HepG2 (cell line): Measurements from ENCODE around the gene PRICKLE3. TPM values are rescaled to one million over a fixed set of nuclear protein-coding genes. Genes with fewer than 3 reads are reported as not detected.

Experiments
- CBFB ChIP-seq: sonication (generic); formaldehyde crosslinking; IDR thresholded peaks from 2 replicates; pipeline ENCODE4 v1.4.0; 2020; ENCODE audit warnings: missing genetic modification reagents
- CCAR2 ChIP-seq: fragments of 200-400 bp; formaldehyde crosslinking; optimal IDR thresholded peaks from 2 replicates; pipeline ENCODE3; 2018; ENCODE audit warnings: low read depth, mild to moderate bottlenecking, low read length, moderate library complexity
- CENPX ChIP-seq: sonication (generic); formaldehyde crosslinking; IDR thresholded peaks from 2 replicates; pipeline ENCODE4 v1.9.0; 2021; ENCODE audit warnings: mild to moderate bottlenecking, missing genetic modification reagents, moderate library complexity
- ELF3 ChIP-seq: IDR thresholded peaks from 2 replicates; pipeline ENCODE4 v1.6.1; 2016; ENCODE audit warnings: missing genetic modification reagents, missing compliant biosample characterization
- HOXA3 ChIP-seq: sonication (generic); formaldehyde crosslinking; IDR thresholded peaks from 2 replicates; pipeline ENCODE4 v1.5.0; 2020; ENCODE audit warnings: missing genetic modification reagents
- POLR2A ChIP-seq, 2 experiments: IDR thresholded peaks; 2 replicates each; pipeline ENCODE4 v1.6.1; 2011; ENCODE audit warnings: low read depth in 2 of 2, low read length in 2 of 2, mild to moderate bottlenecking in 1 of 2, moderate library complexity in 1 of 2; ENCODE audit not compliant: insufficient read depth in 1 of 2
- POLR2G ChIP-seq: fragments of 200-400 bp; formaldehyde crosslinking; IDR thresholded peaks from 2 replicates; pipeline ENCODE4 v1.6.1; 2018; ENCODE audit warnings: mild to moderate bottlenecking, low read depth, low read length, moderate library complexity
- RAD21 ChIP-seq: fragments of 450-650 bp; formaldehyde crosslinking; IDR thresholded peaks from 2 replicates; pipeline ENCODE4 v1.5.0; 2020; ENCODE audit warnings: mild to moderate bottlenecking
- REPIN1 ChIP-seq: sonication (generic); formaldehyde crosslinking; IDR thresholded peaks from 2 replicates; pipeline ENCODE4 v1.8.0; 2022; ENCODE audit warnings: missing genetic modification reagents, low read depth, mild to moderate bottlenecking, borderline replicate concordance
- RFX5 ChIP-seq: IDR thresholded peaks from 2 replicates; pipeline ENCODE4 v1.6.1; 2011; ENCODE audit warnings: low read depth, low read length, improper control_type of control experiment
- RORA ChIP-seq: sonication (generic); formaldehyde crosslinking; IDR thresholded peaks from 2 replicates; pipeline ENCODE4 v1.5.0; 2020; ENCODE audit warnings: mild to moderate bottlenecking, missing genetic modification reagents, moderate library complexity
- RXRB ChIP-seq: IDR thresholded peaks from 2 replicates; pipeline ENCODE4 v1.6.1; 2016; ENCODE audit warnings: borderline replicate concordance, missing genetic modification reagents, missing compliant biosample characterization
- SALL1 ChIP-seq: sonication (generic); formaldehyde crosslinking; IDR thresholded peaks from 2 replicates; pipeline ENCODE4 v1.8.0; 2022; ENCODE audit warnings: mild to moderate bottlenecking, missing genetic modification reagents
- TBL1XR1 ChIP-seq: fragments of 150-350 bp; IDR thresholded peaks from 2 replicates; pipeline ENCODE4 v1.6.1; 2014; ENCODE audit warnings: borderline replicate concordance, low read length; ENCODE audit not compliant: partially characterized antibody
- TFDP1 ChIP-seq: IDR thresholded peaks from 2 replicates; pipeline ENCODE4 v1.6.1; 2016; ENCODE audit warnings: missing compliant biosample characterization, missing genetic modification reagents, borderline replicate concordance
- ZBTB38 ChIP-seq: sonication (generic); formaldehyde crosslinking; IDR thresholded peaks from 2 replicates; pipeline ENCODE4 v1.5.1; 2020; ENCODE audit warnings: mild to moderate bottlenecking, missing genetic modification reagents
- ZNF121 ChIP-seq: sonication (generic); formaldehyde crosslinking; IDR thresholded peaks from 2 replicates; pipeline ENCODE4 v1.5.0; 2020; ENCODE audit warnings: mild to moderate bottlenecking, missing genetic modification reagents
- ZNF281 ChIP-seq: sonication (generic); formaldehyde crosslinking; IDR thresholded peaks from 2 replicates; pipeline ENCODE4 v1.4.0; 2020; ENCODE audit warnings: missing genetic modification reagents, borderline replicate concordance
- ZNF382 ChIP-seq: sonication (generic); formaldehyde crosslinking; IDR thresholded peaks from 2 replicates; pipeline ENCODE4 v1.5.0; 2020; ENCODE audit warnings: missing genetic modification reagents, mild to moderate bottlenecking, borderline replicate concordance
- ZNF430 ChIP-seq: sonication (generic); formaldehyde crosslinking; IDR thresholded peaks from 2 replicates; pipeline ENCODE4 v1.9.0; 2021; ENCODE audit warnings: mild to moderate bottlenecking, missing genetic modification reagents
- polyA plus RNA-seq, 8 experiments: library from polyadenylated mRNA; depleted of rRNA in 3 of 8; stranded (reverse) in 7 of 8; unstranded in 1 of 8; fragments of >200 nt; fragmentation: Illumina TruSeq in 4 of 8; extraction: Trizol in 4 of 8; gene quantifications; 2 replicates each; pipeline versions ENCODE4 v1.2.1 to v1.2.3, GENCODE V29; 2011 to 2016; ENCODE audit warnings: low read depth in 4 of 8, missing spikeins in 1 of 8, mixed read lengths in 1 of 8; ENCODE audit not compliant: insufficient read depth in 1 of 8
- total RNA-seq, 5 experiments: library from RNA; depleted of rRNA; stranded (reverse); fragments of >200 nt; fragmentation: Illumina TruSeq; extraction: Trizol; gene quantifications; 2 replicates each; pipeline ENCODE4 v1.2.3, GENCODE V29; 2016; ENCODE audit warnings: low read depth in 1 of 5
- TF ChIP-seq, protein P1 (sequence below), 2 experiments: sonication (generic) in 1 of 2; formaldehyde crosslinking in 1 of 2; IDR thresholded peaks; 2 replicates each; pipeline versions ENCODE4 v1.4.0 to v1.6.1; 2018 to 2020; ENCODE audit warnings: missing genetic modification reagents in 2 of 2, borderline replicate concordance in 1 of 2, low read depth in 1 of 2, mild to moderate bottlenecking in 1 of 2, missing biosample characterization in 1 of 2
- TF ChIP-seq, protein P2 (sequence below): sonication (generic); formaldehyde crosslinking; IDR thresholded peaks from 2 replicates; pipeline ENCODE4 v1.5.0; 2020; ENCODE audit warnings: mild to moderate bottlenecking, missing genetic modification reagents, moderate library complexity

PRICKLE3 gene
- total and polyA plus RNA-seq, 2 of the 13 experiments (the other 11 are each of a cell fraction or from before 2014, with no cell fraction given), result 2.6 TPM

- TF ChIP-seq, protein P1, sequence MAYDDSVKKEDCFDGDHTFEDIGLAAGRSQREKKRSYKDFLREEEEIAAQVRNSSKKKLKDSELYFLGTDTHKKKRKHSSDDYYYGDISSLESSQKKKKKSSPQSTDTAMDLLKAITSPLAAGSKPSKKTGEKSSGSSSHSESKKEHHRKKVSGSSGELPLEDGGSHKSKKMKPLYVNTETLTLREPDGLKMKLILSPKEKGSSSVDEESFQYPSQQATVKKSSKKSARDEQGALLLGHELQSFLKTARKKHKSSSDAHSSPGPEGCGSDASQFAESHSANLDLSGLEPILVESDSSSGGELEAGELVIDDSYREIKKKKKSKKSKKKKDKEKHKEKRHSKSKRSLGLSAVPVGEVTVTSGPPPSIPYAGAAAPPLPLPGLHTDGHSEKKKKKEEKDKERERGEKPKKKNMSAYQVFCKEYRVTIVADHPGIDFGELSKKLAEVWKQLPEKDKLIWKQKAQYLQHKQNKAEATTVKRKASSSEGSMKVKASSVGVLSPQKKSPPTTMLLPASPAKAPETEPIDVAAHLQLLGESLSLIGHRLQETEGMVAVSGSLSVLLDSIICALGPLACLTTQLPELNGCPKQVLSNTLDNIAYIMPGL (CRISPR knock-in tag; IDR thresholded peaks at IDR 0.05; ENCODE audit: borderline replicate concordance in 1 of 2, low read depth in 1 of 2), result peak in 1 of 2 experiments; percentile 22; a peak in 1 of 4 replicates
- TF ChIP-seq, protein P2, sequence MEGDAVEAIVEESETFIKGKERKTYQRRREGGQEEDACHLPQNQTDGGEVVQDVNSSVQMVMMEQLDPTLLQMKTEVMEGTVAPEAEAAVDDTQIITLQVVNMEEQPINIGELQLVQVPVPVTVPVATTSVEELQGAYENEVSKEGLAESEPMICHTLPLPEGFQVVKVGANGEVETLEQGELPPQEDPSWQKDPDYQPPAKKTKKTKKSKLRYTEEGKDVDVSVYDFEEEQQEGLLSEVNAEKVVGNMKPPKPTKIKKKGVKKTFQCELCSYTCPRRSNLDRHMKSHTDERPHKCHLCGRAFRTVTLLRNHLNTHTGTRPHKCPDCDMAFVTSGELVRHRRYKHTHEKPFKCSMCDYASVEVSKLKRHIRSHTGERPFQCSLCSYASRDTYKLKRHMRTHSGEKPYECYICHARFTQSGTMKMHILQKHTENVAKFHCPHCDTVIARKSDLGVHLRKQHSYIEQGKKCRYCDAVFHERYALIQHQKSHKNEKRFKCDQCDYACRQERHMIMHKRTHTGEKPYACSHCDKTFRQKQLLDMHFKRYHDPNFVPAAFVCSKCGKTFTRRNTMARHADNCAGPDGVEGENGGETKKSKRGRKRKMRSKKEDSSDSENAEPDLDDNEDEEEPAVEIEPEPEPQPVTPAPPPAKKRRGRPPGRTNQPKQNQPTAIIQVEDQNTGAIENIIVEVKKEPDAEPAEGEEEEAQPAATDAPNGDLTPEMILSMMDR (CRISPR knock-in tag), result peak; percentile 82
- TF ChIP-seq ZNF430 (CRISPR knock-in tag) (0 out of 2 replicates have a peak, but pooled peaks have one; percentile 21), RORA (no peak), ZBTB38 (CRISPR knock-in tag) (peak; percentile 81), REPIN1 (CRISPR knock-in tag) (no peak), ZNF382 (CRISPR knock-in tag) (no peak), POLR2A (IDR thresholded peaks at IDR 0.05; ENCODE audit: insufficient read depth in 1 of 2, low read depth in 2 of 2, low read length in 2 of 2) (0 out of 4 replicates have a peak, but pooled peaks have one; percentile 19 to 43), ZNF281 (CRISPR knock-in tag) (peak; percentile 41; the same call in 1 of the 2 replicates), RXRB (CRISPR knock-in tag) (no peak), POLR2G (0 out of 2 replicates have a peak, but pooled peaks have one; percentile 36), RFX5 (no peak), HOXA3 (CRISPR knock-in tag) (peak; percentile 54; the same call in 1 of the 2 replicates), TBL1XR1 (no peak), CENPX (CRISPR knock-in tag) (no peak), SALL1 (peak; percentile 49; the same call in 1 of the 2 replicates), ZNF121 (CRISPR knock-in tag) (peak; percentile 34; the same call in 1 of the 2 replicates), ELF3 (CRISPR knock-in tag) (0 out of 2 replicates have a peak, but pooled peaks have one; percentile 35), CBFB (CRISPR knock-in tag) (no peak), CCAR2 (no peak), RAD21 (peak; percentile 81), TFDP1 (CRISPR knock-in tag) (peak; percentile 36; the same call in 1 of the 2 replicates)
Measured at GRCh38 chrX:49163555-49164419, 22.4 kb downstream of the PRICKLE3 start (continued).
